ENCODE data around the gene FUT3. TPM values are rescaled to one million over a fixed set of nuclear protein-coding genes. Genes with fewer than 3 reads are reported as not detected.
A peak's percentile ranks its signal among the peaks of the same experiment; 100 is the strongest.

FUT3 gene
- total RNA-seq, 1 experiment from 2014 or later = 0.34 TPM

DNA sequence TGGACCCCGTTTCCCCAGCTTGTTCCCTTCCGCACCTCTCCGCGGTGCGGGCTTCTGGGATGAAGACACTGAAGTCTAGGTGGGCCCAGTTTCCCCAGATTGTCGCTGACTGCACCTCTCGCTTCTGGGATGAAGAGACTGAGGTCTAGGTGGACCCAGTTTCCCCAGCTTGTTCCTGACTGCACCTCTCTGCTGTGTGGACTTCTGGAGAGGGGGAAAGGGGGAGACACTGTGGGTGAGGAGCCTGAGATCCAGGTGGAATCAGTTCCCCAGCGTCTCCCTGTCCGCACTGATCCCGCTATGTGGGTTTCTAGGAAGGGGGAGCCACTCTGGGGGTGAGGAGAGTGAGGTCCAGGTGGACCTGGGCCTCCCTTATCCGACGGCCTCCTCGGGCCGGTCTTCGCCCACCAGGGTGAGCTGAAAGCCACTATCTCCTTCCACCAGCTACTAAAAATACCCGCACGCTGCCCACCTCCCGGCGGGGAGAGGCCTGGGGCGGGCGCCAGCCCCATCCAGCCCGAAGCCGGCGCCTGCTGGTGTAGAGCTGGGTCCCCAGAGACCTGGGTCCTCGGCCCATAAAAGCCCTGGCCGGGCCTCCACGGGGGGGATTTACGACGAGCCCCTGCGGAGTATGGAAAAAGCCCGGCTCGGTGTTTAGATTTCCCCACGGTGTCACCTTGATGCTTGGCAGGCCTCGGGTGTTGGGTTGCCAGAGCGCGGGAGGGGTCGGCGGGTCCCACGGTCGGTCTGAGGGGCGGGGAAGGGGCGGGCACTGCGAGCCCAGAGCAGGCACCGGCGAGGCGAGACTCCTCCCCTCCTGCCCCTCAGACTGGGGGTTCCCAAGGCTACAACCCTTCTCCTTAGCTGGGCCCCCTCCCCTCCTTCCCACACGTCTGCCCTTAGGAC is 22.3 kb downstream of the FUT3 start:
- peak overlapping the region; percentile 80 for H3K27ac Mint-ChIP-seq (ENCODE audit: unreplicated experiment)

DNA sequence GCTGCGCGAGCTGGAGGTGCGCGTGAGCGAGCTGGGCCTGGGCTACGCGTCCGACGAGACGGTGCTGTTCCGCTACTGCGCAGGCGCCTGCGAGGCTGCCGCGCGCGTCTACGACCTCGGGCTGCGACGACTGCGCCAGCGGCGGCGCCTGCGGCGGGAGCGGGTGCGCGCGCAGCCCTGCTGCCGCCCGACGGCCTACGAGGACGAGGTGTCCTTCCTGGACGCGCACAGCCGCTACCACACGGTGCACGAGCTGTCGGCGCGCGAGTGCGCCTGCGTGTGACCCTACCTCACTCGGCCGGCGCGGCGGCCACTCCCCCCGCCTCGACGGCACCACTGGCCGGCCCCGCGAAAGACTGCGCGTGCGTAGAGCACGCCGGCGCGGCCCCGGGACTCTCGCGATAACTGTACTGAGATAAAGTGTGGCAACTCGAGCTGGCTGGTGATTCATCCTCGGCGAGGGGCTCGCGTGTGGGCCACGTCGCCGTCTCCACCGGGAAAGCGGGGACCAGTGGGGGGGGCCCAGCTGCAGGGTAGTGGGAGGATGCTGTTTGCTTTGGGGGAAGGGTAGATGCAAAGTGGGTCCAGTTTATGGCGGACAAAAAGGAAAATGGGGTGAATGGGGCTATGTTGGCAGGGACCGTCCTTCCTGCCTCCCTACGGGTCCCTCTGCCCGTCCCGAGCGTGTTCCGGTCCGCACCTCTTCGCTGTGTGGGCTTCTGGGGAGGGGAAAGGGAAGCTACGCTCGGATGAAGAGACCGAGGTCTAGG is 23.2 kb downstream of the FUT3 start:
- TF ChIP-seq, protein P1, sequence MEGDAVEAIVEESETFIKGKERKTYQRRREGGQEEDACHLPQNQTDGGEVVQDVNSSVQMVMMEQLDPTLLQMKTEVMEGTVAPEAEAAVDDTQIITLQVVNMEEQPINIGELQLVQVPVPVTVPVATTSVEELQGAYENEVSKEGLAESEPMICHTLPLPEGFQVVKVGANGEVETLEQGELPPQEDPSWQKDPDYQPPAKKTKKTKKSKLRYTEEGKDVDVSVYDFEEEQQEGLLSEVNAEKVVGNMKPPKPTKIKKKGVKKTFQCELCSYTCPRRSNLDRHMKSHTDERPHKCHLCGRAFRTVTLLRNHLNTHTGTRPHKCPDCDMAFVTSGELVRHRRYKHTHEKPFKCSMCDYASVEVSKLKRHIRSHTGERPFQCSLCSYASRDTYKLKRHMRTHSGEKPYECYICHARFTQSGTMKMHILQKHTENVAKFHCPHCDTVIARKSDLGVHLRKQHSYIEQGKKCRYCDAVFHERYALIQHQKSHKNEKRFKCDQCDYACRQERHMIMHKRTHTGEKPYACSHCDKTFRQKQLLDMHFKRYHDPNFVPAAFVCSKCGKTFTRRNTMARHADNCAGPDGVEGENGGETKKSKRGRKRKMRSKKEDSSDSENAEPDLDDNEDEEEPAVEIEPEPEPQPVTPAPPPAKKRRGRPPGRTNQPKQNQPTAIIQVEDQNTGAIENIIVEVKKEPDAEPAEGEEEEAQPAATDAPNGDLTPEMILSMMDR (IDR thresholded peaks at IDR 0.05; ENCODE audit: insufficient read depth in 1 of 2, low read depth in 1 of 2, low read length in 1 of 2, severe bottlenecking in 1 of 2, unreplicated experiment in 1 of 2) = no peak
- no peaks in the 10 kb centered on the region for H3K27me3 ChIP-seq (replicated peaks; ENCODE audit: control insufficient read depth, insufficient read depth, low read length)
- H3K9me3 ChIP-seq = no peaks in the 10 kb centered on the region
- Mint-ChIP-seq H3K36me3 (ENCODE audit: insufficient read depth, unreplicated experiment) (peaks cover 12% of the 10 kb centered on the region), H3K27me3 (ENCODE audit: insufficient read depth, unreplicated experiment) (no peaks in the 10 kb centered on the region), H3K9me3 (ENCODE audit: unreplicated experiment) (no peaks in the 10 kb centered on the region), H3K27ac (ENCODE audit: unreplicated experiment) (peak overlapping the region; percentile 80), H3K4me3 (ENCODE audit: unreplicated experiment) (peak overlapping the region; percentile 88), H3K4me1 (ENCODE audit: low read depth, unreplicated experiment) (peaks cover 7% of the 10 kb centered on the region)
- H3K36me3 ChIP-seq (ENCODE audit: control insufficient read depth, insufficient read depth, low read length) = no peaks in the 10 kb centered on the region
- peak overlapping the region; percentile 88 for H3K4me3 ChIP-seq (ENCODE audit: low read depth, low read length)
- BruUV-seq (replicated peaks) = no TSS peak
- peak; percentile 95 to 97 for DNase-seq
- H3K4me1 ChIP-seq = peaks cover 5% of the 10 kb centered on the region; the same call in 1 of the 2 replicates
- POLR2A ChIA-PET = interaction anchor here (0.5 to 1.5 kb wide), 8 partner anchors 13 to 391 kb away, joined by 3 to 27 read pairs (median 5); partner anchors contain the start of genes CATSPERD, LONP1, NDUFA11 and VMAC
- CTCF ChIA-PET = interaction anchor here (0.5 to 2.8 kb wide), 5 partner anchors 19 to 512 kb away, joined by 3 to 39 read pairs (median 5); partner anchors contain the start of genes NDUFA11 and VMAC
- intact Hi-C loops (cut with micrococcal nuclease; ENCODE audit: unreplicated experiment) = loop anchor here (5.0 kb wide), 1 partner anchor 74 kb away; the partner anchor contains the start of genes NDUFA11 and VMAC

More for the DNA sequence above, 22.3 kb downstream of the FUT3 start:
- BruUV-seq (replicated peaks) = TSS peak; percentile 98
- ChIA-PET CTCF (interaction anchor here (0.6 to 2.8 kb wide), 3 partner anchors 25 to 159 kb away, joined by 3 to 39 read pairs (median 18); partner anchors contain the start of genes NDUFA11 and VMAC), POLR2A (interaction anchor here (0.9 to 1.5 kb wide), 5 partner anchors 12 to 109 kb away, joined by 5 to 27 read pairs (median 10); partner anchors contain the start of genes CATSPERD, LONP1, NDUFA11 and VMAC)
- Histone ChIP-seq H3K27me3 (replicated peaks; ENCODE audit: control insufficient read depth, insufficient read depth, low read length) (no peaks in the 10 kb centered on the region), H3K9me3 (no peaks in the 10 kb centered on the region), H3K36me3 (ENCODE audit: control insufficient read depth, insufficient read depth, low read length) (no peaks in the 10 kb centered on the region), H3K4me1 (peaks cover 5% of the 10 kb centered on the region; the same call in 1 of the 2 replicates), H3K4me3 (ENCODE audit: low read depth, low read length) (peak overlapping the region; percentile 88)
- Mint-ChIP-seq H3K4me3 (ENCODE audit: unreplicated experiment) (peak overlapping the region; percentile 88), H3K9me3 (ENCODE audit: unreplicated experiment) (no peaks in the 10 kb centered on the region), H3K36me3 (ENCODE audit: insufficient read depth, unreplicated experiment) (peaks cover 12% of the 10 kb centered on the region), H3K4me1 (ENCODE audit: low read depth, unreplicated experiment) (peaks cover 7% of the 10 kb centered on the region), H3K27me3 (ENCODE audit: insufficient read depth, unreplicated experiment) (no peaks in the 10 kb centered on the region)
- no peak for DNase-seq
- intact Hi-C loops (cut with micrococcal nuclease; ENCODE audit: unreplicated experiment) = loop anchor here (5.0 kb wide), 1 partner anchor 73 kb away; the partner anchor contains the start of genes NDUFA11 and VMAC
- TF ChIP-seq, protein P1 (IDR thresholded peaks at IDR 0.05; ENCODE audit: insufficient read depth in 1 of 2, low read depth in 1 of 2, low read length in 1 of 2, severe bottlenecking in 1 of 2, unreplicated experiment in 1 of 2) = no peak

All from Caco-2 (cell line).